GM19035 (cell line): ENCODE data around the gene SLX9.

Experiments used
- ATAC-seq: cut with Tn5 transposase; IDR thresholded peaks from one replicate; pipeline ENCODE4 v1.9.1; 2021; ENCODE audit not compliant: unreplicated experiment

The SLX9 gene

DNA sequence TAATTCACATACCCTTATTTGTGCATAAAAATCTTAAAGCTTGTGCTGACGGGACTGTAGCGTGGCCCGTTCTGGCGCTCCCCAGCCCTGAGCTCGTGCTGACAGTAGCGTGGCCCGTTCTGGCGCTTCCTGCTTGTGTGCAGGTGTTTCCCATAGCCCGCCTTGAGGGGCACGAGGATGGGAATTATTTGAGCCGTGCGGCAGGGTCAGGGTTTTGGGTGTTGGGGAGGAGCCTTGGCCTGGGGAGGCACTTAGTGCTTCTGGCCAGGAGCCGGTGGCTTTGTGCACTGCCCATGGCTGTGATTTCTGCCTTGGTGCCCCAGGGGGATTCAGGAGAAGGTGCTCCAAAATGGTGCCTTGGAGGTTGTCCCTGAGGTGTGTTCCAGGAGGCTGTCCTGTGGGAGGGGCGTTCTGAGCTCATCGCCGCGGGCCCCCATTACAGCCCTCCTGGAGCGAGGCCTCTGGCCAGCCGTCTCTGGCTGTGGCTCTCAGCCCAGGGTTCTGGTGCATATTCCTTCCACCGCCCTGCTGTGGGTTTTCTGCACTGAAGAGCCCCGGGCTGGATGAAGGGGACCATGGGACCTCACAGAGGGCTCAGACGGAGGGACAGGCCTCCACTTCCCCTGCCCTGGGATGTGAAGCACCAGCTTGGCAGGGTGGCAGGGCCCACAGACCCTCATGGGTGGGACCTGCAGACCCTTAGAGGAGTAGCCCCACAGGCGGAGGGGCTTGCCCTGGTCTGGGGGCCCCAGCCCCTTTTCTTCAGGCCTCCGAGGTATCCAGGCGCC lies 6.6 kb downstream of the SLX9 start:
- no peak for ATAC-seq

DNA sequence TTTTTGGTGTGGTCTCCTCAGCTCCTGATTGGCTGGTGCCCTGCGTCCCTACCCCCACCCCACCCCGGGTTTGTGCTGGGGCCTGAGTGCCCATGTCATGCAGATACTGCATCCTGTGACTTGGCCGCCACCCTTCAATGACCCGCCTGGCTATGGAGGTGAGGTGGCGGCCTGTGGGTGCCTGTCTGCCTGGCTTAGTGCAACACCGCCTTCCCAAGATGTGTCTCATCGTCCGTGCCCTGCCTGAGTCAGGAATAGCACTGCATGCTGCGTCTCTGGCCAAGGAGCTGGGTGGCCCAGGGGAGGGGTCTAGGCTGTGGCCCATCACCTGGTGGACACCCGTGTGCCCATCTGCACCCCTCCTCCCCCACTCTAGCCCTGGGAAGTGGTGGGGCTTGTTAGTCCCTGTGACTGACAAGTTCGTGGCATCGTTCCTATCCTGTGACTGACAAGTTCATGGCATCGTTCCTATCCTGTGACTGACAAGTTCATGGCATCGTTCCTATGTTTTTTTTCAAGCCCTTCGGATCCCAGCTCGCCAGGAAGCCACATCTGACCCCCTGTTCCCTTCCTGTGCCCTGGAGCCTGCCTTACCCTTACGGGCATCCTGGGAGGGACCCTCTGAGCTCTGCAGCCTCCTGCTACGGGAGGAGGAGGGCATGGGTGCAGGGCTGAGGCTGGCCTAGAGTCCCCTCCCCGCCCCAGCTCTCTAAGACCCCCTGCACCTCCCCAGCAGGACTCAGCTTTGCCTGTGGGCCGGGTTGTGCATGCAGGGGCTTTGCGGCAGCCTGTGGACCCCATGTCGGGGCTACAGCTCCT lies 7.5 kb downstream of the SLX9 start:
- ATAC-seq = no peak

DNA sequence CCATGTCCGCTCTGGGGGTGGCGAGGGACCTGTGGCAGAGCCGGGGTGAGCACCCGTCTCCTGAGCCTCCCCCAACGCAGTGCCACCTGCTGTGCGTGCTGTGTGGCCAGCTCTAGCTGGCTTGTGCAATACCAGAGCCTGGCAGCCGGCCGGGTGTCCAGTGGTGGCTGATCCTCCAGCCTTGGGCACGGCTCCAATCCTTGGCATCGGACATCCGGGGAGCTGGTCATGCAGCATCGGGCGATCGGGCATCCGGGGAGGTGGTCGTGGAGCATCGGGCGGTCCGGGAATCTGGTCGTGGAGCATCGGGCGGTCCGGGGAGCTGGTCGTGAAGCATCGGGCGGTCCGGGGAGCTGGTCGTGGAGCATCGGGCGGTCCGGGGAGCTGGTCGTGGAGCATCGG lies 8.1 kb downstream of the SLX9 start:
- ATAC-seq = no peak

DNA sequence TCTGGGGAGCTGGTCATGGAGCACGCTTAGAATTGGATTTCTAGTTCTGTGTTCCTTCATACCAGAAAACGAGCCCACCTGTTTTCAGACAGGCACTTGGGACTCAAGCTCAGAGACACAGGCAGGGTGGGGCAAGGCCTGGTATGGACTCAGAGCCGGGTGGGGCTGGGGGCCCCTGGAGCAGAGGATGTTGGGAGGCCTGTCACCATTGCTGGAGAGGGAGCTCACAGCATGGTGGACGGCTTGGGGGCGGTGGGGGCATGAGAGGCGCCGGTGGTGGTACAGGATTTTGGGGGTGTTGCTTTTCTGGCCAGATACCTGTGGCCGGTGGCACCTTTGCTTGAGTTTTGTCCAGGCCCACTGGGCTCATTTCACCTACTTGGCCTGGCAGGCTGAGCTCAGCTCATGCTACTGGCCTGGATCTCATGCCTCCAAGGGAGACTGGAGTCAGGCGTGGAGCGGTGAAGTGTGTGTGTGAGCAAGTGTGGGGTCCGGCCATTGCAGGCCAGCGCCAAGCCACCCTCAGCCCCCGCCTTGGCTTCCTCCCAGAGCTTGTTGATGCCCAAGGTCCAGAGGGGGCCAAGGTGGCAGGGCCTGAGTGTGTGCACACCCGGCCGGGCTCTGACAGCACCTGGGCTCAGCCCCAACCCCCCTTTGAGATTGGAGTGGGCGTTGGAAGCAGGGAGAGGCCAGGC lies 8.7 kb downstream of the SLX9 start:
- no peak for ATAC-seq

DNA sequence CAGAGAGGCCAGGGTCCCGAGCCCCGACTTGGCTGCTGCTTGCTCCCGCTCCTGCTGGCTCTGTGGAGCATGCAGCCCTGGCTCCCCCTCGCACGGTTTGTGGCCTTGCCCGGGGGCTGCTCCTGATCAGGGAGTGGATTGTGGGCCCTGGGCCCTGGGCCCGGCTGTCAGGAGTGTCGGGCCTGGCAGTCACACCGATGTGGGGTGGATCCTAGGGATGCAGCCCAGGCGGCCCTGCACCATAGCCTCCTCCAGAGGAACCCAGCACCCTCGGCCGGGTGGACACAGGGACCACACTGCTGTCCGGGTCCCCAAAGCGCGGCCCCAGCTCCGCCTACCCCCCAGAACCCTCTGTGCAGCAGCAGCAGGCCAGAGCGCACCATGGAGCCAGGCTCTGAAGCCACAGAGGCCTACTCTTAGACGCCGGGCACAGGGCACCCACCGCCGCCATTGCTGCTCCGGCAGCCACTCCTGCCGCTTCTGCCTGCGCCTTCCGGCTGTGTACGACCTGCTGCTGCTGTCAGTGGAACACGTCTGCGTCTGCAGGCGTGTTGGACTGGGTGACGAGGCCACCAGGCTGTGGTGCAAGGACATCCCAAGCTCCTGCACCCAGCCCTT lies 9.4 kb downstream of the SLX9 start:
- ATAC-seq = no peak

DNA sequence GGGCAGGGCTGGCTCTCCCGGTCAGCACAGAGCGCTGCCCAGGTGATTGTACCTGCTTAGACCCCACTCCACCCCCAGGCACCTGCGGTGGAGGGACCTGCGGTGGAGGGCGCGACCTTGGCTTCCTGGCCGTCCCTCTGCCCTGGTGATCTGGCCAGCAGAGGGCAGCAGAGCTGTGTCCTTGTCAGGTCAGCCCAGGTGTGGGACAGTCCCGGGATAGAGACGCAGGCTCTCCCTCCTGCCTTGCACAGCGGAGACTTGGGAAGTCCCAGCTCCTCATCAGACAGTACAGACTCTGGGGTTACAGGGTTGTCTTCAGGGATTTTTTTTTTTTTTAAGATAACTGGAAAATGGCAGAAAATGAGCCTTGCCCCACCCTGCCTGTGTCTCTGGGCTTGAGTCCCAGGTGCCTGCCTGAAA lies 10.0 kb downstream of the SLX9 start:
- ATAC-seq = no peak

DNA sequence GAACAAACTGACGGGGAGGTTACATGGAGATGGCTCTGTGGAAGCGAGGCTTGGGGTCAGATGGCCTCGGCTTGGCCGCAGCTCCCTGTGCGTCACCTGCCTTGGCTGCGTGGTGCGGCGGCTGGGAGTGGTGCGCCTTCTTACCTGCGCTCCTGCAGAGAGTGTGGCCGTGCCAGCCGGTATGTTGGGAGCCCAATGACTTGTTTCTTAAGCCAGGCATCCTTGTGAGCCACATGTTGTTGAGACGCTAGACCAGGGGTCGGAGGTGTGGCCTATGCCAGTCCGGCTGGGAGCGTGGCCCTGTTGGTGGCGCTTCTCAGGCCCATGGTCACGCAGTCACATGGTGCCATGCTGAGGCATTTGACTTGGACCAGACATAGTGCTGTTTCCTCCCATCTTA lies 10.5 kb downstream of the SLX9 start:
- ATAC-seq = no peak

DNA sequence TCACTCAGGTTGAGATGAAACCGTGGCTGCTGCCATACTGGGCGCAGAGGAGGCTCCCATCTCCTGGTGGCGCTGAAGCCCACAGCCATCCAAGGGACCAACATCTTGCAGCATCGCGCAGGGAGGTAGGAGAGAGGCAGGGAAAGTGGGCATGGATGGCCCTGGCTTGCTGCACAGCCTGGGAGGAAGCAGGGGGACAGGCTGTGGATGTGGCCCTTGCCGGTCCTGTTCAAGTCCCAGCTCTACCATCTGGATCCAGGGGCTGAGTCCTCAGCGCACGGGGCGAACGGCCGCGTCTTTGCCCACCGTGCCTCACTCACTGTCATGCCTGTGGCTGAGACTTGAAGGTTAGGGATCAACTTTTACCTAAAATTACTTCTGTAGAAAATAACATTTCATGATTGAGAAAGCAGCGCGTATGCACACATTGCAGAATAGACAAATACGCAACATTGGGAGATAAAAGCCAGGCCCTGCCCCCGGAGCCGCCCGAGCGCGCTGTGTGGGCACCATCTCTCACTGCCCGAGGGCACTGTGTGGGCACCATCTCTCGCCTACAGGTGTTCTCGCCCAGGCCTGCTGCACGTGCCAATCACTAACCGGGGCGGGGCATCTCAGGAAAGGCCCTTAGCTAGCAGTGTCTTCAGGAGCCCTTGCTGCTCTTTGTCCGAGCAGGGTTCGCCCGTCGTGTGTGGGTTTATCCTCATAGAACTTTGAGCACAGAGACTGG lies 11.5 kb downstream of the SLX9 start:
- no peak for ATAC-seq

DNA sequence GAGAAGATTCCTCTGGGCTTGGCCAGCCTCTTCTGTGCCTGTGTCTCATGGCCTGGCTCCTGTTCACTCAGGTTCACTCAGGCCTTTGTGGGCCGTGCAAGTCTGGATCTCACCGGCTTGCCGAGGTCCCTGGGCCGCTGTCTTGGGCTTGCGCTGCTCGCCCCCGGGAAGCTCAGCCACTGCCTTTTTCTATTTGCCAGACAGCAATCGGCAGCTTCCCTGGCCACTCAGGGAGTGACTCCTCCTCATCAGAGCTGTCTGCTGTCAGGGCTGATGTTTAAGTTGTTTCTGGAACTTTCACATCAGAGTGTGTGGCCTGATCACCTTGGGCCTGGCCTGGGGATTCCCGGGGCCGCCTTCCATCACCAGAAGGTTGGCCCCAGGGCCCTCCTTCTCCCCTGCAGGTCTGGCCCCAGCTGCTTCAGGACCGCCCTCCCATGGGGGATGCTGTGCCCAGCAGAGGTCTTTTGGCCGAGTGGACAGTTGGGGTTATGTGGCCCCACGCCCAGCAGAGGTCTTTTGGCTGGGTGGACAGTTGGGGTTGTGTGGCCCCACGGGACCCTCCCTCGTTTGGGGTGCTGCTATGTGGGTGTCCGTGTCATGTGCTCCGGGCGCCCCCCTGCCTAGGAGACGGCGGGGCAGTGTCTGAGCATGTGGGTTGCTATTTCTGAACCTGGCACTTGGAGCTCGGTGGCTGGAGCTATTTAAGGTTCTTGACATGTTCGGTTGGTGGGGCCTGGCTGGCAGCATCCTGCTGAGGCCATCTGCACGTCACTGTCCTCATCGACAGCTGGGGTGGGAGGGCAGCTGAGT lies 12.5 kb downstream of the SLX9 start:
- no peak for ATAC-seq

DNA sequence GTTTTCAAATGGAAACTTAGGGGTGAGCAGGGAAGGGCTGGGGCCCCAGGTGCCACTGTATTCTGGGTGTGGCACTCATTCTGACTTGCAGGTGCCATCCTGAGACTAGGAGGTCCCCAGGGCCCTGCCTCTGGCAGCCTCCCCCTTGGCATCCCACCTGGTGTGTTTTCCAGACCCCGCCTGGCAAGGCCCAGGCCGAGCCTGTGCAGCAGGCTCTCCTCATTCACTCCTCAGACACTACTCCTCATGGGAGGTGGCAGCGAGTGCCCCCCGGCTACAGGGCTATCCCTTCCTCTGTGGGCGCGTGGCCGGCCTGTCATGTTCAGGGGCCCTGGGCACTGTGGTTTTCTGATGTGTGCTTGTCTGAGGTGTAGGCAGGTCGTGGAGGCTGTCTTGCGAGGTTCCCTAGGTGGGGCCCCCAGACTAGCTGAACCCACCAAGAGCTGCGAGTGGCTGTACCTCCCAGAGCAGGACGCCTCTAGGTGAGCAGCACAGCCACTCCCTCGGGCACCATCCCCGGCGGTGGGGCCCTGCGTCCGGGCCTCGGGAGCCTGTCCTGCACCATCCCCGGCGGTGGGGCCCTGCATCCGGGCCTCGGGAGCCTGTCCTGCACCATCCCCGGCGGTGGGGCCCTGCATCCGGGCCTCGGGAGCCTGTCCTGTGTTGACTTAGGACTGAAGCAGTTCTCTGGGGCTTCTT lies 13.2 kb downstream of the SLX9 start:
- ATAC-seq = no peak

DNA sequence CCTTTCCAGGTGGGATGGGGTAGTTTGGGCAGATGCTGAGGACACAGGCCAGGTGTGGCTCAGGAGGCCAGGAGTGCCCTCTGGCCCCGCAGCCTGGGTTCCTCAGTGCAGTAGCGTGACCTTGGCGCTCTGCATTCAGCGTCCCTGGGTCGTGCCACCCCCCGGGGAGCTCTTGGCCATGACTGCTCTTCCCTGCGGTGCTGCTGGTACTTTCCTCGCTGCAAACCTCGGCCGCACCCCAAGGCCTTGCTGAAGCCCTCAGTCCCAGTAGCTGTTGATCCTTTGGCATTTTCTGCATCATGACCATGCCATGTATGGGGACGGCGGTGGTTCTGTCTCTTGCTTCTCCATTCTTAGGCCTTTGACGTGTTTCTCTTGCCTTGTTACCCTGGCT lies 13.8 kb downstream of the SLX9 start:
- ATAC-seq = no peak

DNA sequence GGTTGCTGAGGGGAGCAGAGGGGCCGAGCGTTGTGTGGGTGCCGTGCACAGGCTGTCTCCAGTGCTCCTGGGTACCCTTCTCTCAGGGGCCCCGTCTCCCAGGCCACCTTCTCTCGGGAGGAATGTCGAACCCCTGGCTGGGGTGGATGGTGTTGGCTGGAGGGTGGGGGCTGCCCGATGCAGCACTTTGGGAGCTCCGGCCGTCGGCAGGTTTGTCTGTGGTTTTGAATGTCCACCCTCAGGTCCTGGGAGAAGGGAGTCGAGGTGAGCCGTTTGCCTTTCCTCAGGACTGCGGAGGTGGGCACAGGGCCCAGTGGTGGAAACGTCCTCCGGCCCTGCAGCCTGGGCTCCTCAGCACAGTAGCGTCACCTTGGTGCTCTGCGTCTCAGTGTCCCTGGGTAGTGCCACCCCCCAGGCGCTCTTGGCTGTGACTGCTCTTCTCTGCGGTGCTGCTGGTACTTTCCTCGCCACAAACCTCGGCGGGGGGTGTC lies 14.5 kb downstream of the SLX9 start:
- ATAC-seq = no peak

DNA sequence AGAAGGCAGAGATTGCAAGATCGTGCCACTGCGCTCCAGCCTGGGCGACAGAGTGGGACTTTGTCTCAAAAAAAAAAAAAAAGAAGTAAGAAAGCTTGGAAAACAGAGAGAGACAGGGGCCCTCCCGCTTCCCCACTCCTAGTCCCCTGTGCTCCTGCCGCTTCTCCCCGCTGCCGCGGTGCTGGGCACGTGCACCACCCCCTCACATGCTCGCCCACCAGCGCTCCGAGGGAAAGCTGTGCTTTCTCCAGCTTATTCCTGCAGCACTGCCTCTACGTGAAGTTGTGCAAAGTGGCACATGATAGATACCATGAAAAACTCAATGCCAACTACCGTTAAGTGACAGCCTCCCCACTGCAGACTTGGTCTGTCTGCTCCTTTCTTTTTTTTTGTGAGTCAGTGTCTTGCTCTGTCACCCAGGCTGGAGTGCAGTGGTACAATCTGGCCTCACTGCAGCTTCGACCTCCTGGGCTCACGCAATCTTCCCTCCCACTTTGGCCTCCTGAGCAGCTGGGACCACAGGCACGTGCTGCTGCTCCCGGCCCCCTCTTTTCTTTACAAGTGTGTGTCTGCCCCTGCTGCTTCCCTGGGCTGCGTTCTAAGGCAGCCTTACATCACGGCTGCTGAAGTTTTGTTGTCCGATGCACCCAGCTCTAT lies 15.4 kb downstream of the SLX9 start:
- no peak for ATAC-seq

DNA sequence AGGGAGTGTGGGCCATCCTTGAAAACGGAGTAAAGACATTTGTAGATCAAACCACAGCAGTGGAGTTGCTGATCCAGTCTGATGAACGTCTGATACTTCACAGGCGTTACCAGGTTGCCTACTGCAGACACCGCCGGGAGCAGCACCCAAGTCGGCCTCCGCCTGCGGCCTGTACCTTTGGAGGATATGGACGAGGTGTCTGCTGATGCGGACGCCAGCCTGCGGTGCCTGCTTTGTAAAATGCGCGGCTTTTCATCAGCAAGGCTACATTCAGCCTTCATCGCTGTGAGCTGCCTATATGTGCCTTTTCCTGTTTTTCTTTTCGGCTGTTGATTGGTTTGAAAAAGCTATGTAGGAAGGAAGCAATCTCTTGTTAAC lies 16.0 kb downstream of the SLX9 start:
- no peak for ATAC-seq

DNA sequence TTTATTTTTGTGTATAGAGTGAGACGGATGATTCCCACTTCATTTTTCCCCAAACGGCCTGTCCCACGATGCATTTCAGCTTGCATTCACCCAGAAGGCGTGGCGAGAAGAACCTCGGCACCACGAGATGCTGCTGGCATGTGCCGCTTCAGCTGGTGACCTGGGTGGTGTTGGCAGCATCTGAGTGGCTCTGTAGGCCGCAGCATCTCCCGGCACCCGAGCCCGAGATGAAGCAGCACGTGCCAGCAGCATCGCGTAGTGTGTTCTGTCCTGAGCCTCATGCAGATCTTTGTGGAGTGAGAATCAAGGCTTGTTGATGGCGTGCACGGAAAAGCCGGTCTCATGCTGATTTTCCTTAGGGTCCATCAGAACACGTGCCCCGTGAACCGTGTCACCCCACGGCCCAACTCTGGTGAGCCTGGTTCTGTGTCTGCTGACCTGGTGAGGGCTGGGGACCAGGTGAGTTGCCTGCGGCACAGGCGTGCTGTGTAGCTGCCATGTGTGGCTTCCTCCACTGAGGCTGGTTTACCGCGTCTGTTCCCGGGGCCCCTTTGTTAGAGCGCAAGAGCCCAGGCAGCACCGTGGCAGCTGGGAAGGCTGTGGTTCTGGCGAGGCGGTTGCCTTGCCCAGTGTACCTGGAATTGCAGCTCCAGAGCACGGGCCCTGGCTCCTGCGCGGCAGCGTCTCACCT lies 16.7 kb downstream of the SLX9 start:
- ATAC-seq = no peak

DNA sequence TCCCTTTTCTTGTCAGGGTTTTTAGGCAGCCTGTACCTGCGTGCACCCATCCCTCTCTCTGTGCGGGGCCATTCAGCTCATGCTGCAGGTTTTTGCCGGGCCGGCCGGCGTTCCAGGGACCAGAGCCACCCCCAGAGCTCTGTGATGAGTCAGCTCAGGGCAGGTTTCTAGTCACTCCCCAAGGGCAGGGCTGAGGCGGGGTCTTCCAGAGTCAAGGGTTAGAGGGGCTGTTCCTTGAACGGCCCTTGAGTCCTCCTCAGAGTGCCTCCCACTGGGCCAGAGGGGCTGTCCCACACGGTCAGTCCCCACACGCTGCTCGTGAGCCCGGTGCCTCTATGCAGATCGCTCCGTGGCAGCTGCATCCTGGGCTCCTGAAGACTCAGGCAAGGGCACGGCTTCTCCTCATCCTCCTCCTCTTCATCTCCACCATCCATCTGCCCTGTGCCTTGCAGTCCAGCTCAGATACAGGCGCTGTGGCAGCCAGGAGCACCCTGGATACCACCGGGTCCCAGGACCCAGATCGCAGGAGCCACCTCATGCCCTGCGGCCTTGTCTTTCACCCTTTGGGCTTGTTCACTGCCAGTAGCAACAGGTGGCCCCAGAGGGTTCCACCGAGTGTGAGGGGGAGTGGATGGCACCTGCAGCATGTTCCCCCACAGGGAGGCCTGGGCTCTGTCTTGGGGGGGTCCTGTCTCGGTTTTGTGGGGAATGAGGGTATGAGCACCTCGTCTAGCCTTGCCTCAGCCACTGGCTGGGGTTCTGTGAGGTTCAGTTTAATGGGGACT lies 17.4 kb downstream of the SLX9 start:
- ATAC-seq = no peak

DNA sequence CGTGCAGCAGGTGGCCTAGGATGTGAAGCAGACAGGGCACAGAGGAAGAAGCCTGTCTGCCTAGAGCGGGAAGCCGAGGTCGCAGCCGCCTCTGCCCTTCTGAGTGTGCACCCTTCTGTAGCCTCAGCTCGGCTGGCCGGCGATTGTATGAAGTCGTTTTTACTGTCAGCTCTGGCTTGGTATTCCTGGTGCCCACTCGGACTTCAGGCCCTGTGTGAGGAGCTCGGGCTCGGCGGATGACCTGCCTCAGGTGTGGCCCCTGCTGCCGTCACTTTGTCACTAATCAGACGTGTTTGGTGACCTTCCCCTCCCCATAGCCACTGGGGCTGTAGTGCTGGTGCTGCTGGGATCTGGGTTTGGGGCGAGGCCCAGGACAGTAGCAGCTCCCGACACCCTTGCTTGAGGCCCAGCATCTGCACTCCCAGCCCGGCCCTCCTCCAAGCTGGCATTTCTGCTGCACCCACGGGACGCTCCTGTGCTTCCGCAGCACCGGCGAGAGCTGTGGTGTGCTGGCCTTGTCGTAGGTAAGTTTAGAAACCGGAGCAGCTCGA lies 18.1 kb downstream of the SLX9 start:
- ATAC-seq = no peak
